Neuron (in vitro differentiated cells): ENCODE measurements around the gene HOXA10.

Experiments
- H2AFZ ChIP-seq: one replicate; pipeline ENCODE4 v1.6.1; 2013; ENCODE audit warnings: low read depth, mild to moderate bottlenecking, inconsistent platforms, low read length, moderate library complexity
- H3K27me3 ChIP-seq: one replicate; pipeline ENCODE4 v1.6.1; 2013; ENCODE audit warnings: low read length; ENCODE audit not compliant: insufficient read depth
- H3K36me3 ChIP-seq: one replicate; pipeline ENCODE4 v1.6.1; 2013; ENCODE audit warnings: low read length; ENCODE audit not compliant: insufficient read depth
- H3K4me1 ChIP-seq: one replicate; pipeline ENCODE4 v1.6.1; 2013; ENCODE audit warnings: low read length; ENCODE audit not compliant: insufficient read depth
- H3K4me3 ChIP-seq: 2 replicates; pipeline ENCODE4 v1.5.1; 2013; ENCODE audit warnings: mild to moderate bottlenecking, low read length, moderate library complexity
- H3K9me3 ChIP-seq: one replicate; pipeline ENCODE4 v1.6.1; 2013; ENCODE audit warnings: low read length

HOXA10 gene

DNA sequence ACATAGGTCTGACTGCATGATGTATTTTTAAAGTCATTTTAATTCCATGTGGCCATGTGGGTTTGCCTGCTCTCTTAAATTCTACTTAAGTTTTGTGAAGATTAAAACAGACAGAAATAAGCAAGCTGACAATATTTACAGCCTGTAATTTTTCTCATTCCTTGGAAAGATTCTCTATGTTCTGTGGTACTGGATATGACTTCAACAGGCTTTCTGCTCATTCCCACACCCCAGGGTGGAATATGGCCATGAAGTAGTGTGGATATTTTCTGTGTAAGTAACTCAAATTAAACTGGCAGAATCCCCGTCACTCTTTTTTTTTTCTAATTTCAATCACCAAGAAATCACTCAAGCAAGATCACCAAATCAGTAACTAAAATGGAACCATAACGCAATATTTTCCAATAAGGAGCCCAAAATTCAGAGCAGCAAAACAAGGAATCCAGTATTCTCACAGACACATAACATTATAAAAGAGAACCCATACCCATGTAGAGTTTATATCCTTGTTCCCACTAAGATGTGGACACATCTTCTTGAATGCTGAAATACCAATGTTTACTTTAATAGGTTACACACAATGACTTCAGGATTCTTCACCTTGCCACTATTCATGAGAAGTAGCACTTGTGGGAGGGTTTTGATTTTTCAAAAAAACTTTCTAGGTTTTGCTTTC is 36.3 kb downstream of the HOXA10 start:
- Histone ChIP-seq H3K27me3 (peaks cover 100% of the 10 kb centered on the region), H2AFZ (no peak overlapping the region), H3K36me3 (no peaks in the 10 kb centered on the region), H3K4me3 (no peak overlapping the region), H3K9me3 (peaks cover 3% of the 10 kb centered on the region), H3K4me1 (peaks cover 5% of the 10 kb centered on the region)

DNA sequence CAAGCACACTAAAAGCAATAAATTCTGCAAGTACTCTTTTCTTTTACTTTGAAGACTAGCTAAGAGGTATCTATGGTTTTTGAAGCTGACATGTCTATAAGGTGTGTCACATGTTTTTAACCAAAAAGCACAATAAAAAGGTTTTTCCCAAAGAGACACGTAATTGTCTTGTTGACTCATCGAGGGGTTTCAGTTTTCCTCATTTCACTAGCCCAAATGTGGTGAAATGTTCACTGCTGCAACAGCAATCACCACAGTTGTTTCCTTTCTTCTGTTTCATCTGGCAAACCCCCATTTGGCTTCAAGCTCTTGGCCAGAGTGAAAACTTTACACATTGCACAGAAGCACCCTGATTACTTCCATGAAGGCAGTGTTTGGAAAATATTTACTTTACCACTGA is 39.7 kb downstream of the HOXA10 start:
- peaks cover 95% of the 10 kb centered on the region for H3K27me3 ChIP-seq
- H2AFZ ChIP-seq, result no peak overlapping the region
- H3K9me3 ChIP-seq, result peaks cover 1% of the 10 kb centered on the region
- no peaks in the 10 kb centered on the region for H3K36me3 ChIP-seq
- H3K4me1 ChIP-seq, result no peaks in the 10 kb centered on the region
- H3K4me3 ChIP-seq, result no peak overlapping the region

DNA sequence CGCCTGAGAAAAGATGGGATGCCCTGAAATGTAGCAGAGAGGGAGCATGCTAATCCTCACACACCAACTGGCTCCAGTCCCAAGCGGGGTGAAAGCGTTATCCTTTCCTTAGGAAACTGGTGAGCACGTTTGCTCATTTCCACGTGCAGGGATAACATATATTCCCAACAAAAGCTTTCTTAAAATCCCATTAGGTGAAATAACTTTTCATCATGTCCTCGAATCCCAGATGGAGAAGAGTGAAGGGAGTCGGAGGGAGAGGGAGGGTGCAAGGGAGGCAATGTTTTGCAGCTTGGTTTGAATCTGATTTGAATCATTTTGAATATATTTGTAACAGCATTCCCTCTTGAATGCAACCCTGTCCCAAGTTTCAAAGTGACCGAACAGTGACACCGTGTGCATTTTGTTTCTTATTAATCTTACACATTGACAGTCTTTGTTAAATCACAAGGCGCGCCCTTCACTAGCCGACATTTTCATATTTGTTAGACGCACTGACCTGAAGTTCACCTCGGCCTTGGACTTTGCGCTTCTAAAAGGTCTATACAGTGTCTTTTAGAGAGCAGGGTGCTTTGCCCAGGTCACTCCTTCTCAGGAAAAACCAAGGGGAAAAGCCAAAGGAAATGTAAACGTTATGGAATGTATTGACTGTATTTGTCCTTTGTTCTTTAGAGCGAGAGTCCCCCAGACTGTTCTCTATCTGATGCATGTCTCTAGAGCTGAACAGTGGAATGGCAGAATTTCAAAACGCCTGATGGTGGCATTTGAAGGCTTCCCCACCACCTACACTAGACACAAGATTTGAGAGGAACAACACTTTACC is 40.5 kb downstream of the HOXA10 start:
- H3K36me3 ChIP-seq, result no peaks in the 10 kb centered on the region
- peaks cover 4% of the 10 kb centered on the region for H3K9me3 ChIP-seq
- peaks cover 95% of the 10 kb centered on the region for H3K27me3 ChIP-seq
- H3K4me3 ChIP-seq, result no peak overlapping the region
- H3K4me1 ChIP-seq, result no peaks in the 10 kb centered on the region
- H2AFZ ChIP-seq, result no peak overlapping the region

DNA sequence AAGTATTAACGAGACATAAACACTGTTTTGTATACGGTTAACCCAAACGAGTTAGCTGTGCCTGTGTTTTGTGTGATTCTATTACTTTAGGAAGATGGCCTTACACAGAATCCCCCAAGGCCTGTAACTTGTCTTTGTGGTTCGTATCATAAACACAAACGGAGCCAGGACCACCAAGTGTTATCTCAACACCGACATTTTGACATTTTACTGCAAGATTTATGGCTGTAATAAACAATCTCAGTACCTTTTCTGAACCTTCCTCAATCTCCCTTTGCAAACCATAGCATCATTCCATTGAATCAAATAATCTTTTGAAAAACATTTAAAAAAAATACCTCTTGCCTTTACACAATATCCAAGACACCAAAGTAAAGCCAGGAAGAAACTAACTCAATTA is 41.1 kb downstream of the HOXA10 start:
- Histone ChIP-seq H3K4me3 (no peak overlapping the region), H3K4me1 (no peaks in the 10 kb centered on the region), H3K9me3 (peaks cover 4% of the 10 kb centered on the region), H3K36me3 (no peaks in the 10 kb centered on the region), H3K27me3 (peaks cover 95% of the 10 kb centered on the region), H2AFZ (no peak overlapping the region)

DNA sequence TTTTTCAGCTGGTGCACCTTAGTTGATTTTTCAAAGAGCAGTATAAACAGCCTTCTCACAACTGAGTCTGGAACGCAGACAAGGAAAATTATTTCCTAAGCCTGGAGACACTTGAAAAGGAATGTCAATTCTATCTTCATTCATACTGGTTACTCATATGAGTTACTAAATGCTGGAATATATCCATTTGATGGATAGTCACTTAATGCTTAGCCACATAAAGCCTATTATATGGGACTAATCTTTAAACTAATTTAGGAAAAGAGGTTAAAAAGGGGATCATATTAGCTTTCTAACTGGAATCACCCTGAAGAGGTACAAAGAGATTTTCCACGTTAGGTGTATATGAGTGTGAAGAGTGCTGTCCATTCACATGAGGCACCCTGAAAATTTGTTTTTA is 41.9 kb downstream of the HOXA10 start:
- Histone ChIP-seq H3K27me3 (peaks cover 95% of the 10 kb centered on the region), H2AFZ (no peak overlapping the region), H3K9me3 (peaks cover 4% of the 10 kb centered on the region), H3K4me3 (no peak overlapping the region), H3K36me3 (no peaks in the 10 kb centered on the region), H3K4me1 (no peaks in the 10 kb centered on the region)

DNA sequence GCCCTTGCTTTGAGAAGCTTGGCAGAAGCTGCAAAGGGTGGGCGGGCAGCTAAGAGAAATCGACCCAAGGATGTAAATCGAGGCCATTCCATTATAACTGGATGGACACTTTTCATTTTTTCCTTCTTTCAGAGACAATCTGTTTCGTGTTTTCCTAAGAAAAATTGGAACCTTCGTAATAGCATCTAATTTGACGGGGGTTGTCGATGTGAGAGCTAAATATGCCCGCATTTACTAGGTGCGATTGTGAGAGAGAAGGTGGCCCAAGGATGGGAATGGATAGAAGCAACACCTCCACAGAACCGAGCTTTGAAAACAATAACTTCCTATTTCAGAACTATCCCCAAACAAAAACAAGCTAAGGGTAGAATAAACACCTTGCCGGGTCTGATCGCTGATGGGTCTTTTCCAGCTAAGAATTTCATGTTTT is 42.7 kb downstream of the HOXA10 start:
- Histone ChIP-seq H3K4me1 (no peaks in the 10 kb centered on the region), H2AFZ (peak overlapping the region; percentile 42), H3K9me3 (peaks cover 4% of the 10 kb centered on the region), H3K36me3 (no peaks in the 10 kb centered on the region), H3K27me3 (peaks cover 95% of the 10 kb centered on the region), H3K4me3 (peak overlapping the region; percentile 51)

DNA sequence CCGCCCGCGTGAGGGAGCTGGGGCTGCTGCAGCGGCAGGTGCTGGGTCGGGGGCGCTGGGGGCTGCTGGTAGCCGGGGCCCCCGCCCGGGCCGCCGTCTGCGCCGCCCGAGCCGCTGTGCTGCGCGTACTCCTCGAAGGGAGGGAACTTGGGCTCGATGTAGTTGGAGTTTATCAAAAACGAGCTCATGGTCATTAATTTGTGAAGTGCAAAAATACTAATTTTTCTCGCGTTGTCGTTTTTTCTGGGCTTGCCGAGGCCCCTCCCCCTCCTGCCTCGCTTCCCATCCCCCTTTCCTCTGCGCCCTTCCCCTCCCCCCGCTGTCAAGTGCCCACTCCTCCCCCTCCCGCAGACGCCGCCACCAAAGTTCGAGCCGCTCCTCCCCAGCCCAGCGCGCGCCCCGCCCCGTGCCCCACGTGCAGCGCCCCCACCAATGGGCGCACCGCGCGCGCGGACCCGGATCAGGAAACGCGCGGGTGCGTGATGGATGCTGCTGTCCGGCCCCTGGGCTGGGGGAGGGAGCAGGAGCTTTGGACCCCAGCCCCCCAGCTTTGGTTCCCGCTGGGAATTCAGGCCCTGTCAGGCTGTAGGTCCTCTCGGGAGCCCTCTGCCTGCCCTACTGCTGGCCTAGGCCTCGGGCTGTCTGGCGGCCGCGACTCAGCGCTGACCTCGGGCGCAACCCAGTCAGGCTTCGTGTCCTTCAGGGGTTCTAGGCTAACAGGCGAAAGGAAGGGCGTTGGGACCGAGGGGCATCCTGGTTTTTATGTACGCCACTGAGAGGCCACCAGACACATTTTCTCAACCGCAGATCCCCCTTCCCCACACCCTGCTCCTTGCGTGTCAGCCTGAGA is 43.4 kb downstream of the HOXA10 start, which contains the start of gene HOXA4:
TSS of gene HOXA4 (minus strand) at position 218 of the 850 bp plus-strand sequence. CDS start at position 194, 24 bp downstream.
- H3K9me3 ChIP-seq, result peaks cover 4% of the 10 kb centered on the region
- no peaks in the 10 kb centered on the region for H3K4me1 ChIP-seq
- peaks cover 95% of the 10 kb centered on the region for H3K27me3 ChIP-seq
- no peaks in the 10 kb centered on the region for H3K36me3 ChIP-seq
- H2AFZ ChIP-seq, result peak within 1 kb of the TSS; percentile 42
- peak within 1 kb of the TSS; percentile 51 for H3K4me3 ChIP-seq

DNA sequence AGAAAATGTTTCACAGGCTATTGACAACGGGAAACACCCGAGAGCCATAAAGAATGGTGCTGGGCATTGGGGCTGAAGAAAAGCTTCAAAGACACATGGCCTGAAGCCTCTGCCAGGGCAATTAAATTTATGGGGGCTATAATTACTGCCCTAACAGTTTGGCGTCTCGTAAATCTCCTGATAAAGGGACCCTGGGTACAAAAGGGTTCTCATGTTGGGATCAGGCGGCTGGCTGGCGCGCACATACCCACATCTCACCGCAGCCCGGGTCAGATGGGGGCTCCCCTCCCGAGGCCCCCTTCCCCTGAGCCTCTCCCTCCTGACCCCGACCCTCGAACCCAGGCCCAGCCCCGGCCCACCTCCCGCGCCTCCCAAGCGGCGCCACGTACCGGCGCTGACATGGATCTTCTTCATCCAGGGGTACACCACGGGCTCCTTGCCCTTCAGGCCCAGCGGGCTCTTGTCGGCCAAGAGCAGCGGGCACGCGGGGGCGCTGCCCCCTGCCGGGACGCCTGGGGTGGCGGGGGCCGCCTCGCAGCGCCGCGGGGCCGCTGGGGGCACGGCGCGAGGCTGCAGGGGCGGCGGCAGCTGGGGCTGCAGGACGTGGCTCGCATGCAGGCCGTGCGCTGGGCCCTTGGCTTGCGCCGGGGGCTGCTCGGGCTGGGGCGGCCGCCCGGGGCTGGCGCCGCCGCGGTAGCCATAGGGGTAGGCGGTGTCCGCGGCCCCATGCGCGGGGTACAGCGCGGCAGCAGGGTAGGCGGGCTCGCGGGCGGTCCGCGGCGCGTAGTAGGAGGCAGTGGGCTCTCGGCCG is 44.2 kb downstream of the HOXA10 start:
- no peaks in the 10 kb centered on the region for H3K4me1 ChIP-seq
- peak overlapping the region; percentile 42 for H2AFZ ChIP-seq
- no peaks in the 10 kb centered on the region for H3K36me3 ChIP-seq
- peaks cover 4% of the 10 kb centered on the region for H3K9me3 ChIP-seq
- no peak overlapping the region for H3K4me3 ChIP-seq
- peaks cover 95% of the 10 kb centered on the region for H3K27me3 ChIP-seq

DNA sequence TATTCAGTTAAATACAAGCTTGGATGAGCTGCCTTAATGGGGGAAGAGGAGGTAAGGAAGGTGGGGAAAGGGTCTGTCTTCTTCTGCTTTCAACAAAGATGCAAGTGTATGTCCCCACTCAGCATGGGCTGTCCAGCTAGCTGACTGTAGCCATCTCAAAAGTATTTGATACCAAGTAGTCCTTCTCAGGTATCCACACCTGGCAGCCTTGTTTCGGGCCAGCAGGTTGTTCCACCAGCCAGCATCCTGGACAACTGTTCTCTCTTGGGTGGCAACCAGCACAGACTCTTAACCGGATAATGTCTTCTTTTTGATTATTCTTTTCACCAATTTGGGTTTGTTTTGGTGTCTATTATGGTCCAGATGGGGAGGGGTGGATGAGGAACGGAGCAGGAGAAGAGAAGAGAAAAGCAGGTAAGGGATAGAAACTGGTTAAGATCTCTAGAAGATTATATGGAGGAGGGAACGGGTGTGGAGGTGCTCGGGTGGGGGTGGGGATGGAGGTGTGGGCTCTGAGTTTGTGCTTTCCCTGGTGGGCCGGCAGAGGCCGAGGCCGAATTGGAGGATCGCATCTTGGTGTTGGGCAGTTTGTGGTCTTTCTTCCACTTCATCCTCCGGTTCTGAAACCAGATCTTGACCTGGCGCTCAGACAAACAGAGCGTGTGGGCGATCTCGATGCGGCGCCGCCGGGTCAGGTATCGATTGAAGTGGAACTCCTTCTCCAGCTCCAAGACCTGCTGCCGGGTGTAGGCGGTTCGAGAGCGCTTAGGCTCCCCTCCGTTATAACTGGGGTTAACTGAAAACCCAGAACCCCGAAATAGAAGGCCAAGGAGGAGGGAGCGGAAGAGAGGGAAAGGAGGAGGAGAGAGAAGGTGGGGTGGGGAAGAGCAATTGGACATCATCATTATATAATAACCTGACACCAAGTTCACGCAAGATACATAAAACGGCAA is 45.1 kb downstream of the HOXA10 start:
- peaks cover 95% of the 10 kb centered on the region for H3K27me3 ChIP-seq
- no peak overlapping the region for H3K4me3 ChIP-seq
- no peaks in the 10 kb centered on the region for H3K36me3 ChIP-seq
- peaks cover 4% of the 10 kb centered on the region for H3K9me3 ChIP-seq
- no peak overlapping the region for H2AFZ ChIP-seq
- no peaks in the 10 kb centered on the region for H3K4me1 ChIP-seq

DNA sequence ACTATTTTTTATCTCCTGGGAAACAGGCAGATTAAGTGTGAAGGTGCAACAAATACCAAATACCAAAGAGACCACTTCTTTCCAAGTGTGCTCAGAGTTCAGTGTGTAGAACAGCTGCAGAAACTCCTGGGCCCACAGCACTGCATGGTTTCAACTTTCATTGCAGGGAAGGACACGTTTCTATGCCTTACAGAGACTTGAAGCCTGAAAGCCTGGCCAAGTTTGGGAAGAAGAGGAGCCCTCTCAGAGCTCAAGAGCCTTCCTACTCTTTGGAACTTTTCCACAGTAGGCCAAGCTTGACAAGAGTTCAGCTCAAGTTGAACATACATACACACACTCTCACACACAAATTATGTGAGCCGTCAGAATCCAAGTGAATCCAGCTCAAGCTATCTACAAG is 46.1 kb downstream of the HOXA10 start:
- no peak overlapping the region for H3K4me3 ChIP-seq
- peaks cover 95% of the 10 kb centered on the region for H3K27me3 ChIP-seq
- H2AFZ ChIP-seq, result no peak overlapping the region
- H3K36me3 ChIP-seq, result no peaks in the 10 kb centered on the region
- no peaks in the 10 kb centered on the region for H3K4me1 ChIP-seq
- peaks cover 4% of the 10 kb centered on the region for H3K9me3 ChIP-seq

DNA sequence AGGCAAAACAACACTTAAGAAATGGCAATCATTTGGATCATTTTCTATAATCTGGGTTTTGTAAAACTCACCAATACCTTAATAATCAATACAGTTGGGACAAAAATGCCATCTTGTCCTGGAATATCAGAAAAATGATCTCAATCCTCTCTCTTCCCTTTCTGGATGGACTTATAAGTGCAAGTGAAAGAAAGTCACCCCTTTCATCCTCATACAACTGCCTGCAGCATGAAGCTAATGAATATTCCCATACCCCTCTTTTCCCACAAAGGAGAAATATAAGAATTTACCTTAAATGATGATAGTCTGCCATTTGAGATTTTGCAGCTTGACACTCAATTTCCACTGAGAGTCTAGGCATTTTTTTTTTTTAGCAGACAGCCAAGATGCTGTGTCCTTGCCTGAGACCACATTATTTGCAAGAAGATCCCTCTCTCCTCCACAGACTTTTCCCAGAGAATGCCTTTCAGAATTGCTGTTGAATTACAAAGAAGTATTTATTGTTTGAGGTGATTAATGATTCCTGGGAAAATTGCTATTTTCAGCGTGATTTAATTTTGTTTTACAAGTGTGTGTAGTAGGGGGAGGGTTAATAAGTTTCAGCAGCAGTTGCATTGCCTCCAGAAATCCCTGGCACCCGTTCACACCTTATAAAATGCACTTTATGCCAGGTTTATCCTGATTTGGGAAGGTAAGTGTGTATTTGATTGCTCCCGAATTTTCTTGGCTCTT is 47.4 kb downstream of the HOXA10 start:
- no peak overlapping the region for H3K4me3 ChIP-seq
- peaks cover 96% of the 10 kb centered on the region for H3K27me3 ChIP-seq
- peaks cover 4% of the 10 kb centered on the region for H3K9me3 ChIP-seq
- no peak overlapping the region for H2AFZ ChIP-seq
- H3K4me1 ChIP-seq, result no peaks in the 10 kb centered on the region
- H3K36me3 ChIP-seq, result no peaks in the 10 kb centered on the region
